CD4-positive, alpha-beta T cell treated with Interleukin-15 for 4 hours (primary cell): ENCODE results near the gene PASK.
A peak's percentile ranks its signal among the peaks of the same experiment; 100 is the strongest.

Source experiments
- DNase-seq: peaks from one replicate; pipeline ENCODE4 v3.0.0-alpha.2; 2020; ENCODE audit warnings: low spot score

Gene PASK

DNA sequence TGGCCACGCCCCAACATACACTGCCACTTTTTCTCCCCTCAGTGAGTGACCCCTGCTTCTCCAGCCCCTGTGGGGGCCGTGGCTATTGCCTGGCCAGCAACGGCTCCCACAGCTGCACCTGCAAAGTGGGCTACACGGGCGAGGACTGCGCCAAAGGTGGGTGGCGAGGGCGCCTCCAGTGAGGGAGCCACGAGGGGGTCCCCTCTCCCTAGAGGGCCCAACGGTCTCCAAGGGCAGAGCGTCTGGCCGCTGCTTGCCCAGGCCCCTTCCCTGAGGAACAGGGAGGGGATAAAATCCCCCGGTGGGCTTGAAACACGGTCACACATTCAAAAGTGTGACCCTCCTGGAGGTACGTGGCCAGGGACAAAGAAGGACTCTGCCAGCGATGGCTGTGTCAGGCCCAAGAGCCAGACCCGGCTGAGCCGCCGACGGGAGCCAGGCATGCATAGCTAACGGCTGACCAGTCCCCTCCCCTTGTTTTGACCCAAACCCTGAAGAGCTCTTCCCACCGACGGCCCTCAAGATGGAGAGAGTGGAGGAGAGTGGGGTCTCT, 84.4 kb downstream of the PASK start:
- DNase-seq, result no peak

DNA sequence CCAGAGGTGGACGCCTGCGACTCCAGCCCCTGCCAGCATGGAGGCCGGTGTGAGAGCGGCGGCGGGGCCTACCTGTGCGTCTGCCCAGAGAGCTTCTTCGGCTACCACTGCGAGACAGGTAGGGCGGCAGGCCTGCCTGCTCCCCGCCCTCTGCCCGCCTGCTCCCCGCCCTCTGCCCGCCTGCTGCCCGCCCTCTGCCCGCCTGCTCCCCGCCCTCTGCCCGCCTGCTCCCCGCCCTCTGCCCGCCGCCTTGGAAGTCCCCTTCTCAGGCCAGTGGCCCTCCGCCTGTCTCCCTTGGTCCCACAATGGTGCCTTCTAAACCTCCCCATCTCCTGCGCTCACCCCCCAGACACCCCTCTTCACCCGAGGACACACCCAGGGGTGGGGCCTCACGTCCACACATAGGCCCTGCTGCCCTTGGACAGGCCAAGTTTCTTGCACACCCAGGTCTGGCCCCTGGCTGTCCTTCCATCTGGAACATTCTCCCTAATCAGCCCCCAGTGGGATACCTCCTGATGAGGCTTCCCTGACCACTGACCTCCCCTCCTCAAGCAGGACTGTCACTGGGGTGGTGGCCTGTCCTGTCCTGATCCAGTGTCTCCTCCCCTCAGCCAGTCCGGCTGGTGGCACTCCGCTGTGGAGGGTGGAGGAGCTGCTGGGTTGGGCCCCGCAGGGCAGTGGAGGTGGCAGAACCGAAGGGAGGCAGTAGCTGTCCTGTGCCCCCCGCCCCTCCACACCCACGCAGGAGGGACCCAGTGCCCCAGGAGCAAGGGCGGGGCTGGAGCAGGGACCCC, 85.1 kb downstream of the PASK start:
- peak; percentile 47 for DNase-seq

DNA sequence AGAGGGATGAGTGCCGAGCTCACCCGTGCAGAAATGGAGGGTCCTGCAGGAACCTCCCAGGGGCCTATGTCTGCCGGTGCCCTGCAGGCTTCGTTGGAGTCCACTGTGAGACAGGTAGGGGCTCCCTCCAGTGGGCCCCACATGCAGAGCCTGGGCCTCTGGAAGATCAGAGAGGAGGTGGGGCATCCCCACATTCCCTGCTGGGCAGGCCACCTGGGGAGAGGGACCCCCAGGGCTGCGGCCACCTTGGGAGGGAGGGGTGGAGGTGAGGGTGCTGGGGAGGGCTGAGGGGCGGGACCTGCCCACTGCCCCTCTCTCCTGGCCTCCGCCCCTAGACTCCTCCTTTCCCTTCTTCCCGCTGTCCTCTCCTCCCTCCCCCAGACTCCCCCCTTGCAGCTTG, 85.7 kb downstream of the PASK start:
- DNase-seq, result no peak

DNA sequence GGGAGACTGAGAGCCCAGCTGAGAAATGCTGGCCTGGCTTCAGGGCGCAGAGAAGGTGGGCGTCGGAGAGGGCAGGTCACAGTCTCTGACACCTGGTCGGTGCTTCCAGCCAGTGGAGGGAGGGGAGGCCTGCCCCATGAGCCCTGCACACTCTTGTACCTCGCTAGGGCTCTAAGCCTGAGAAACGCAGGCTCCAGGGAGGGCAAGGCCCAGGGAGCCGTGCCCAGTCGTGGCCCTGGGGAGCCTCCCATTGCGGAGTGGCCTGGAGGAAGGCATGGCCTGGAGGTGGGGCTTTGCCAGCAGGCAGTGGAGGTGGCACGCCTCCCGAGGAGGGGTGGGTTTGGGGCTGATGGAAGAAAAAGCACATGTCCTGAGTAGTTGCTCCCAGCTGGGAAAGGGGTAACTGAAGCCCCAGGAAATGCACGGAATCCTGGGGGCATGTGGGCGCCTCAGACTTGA, 86.2 kb downstream of the PASK start:
- DNase-seq, result no peak

DNA sequence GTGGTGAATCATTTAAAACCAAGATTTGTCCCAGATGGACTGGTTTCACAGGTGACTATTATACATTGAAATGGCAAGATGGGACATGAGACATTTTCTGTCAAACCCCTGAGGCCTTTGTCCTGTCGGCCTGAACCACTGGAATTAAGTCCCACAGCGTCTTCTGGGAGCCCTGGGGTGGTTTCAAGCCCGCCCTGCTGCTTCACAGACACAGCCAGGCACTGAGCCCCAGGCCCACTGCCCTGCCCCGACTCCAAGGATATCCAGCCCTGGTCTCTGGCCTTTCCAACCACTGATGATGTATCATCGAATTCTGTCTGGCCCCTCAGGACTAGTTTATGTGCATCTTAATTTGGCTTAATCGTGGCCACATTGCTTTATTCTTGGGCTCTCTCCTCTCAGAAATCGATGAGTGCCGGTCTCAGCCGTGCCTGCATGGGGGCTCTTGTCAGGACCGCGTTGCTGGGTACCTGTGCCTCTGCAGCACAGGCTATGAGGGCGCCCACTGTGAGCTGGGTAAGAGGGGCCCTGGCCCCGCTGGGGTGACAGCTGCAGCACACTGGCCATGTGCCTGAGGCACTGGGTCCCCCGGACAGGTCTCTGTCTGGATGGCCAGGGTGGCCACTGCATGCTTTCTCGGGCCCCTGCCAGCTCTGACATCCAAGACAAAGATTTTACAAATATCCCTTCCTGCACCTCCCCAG, 86.7 kb downstream of the PASK start:
- no peak for DNase-seq

DNA sequence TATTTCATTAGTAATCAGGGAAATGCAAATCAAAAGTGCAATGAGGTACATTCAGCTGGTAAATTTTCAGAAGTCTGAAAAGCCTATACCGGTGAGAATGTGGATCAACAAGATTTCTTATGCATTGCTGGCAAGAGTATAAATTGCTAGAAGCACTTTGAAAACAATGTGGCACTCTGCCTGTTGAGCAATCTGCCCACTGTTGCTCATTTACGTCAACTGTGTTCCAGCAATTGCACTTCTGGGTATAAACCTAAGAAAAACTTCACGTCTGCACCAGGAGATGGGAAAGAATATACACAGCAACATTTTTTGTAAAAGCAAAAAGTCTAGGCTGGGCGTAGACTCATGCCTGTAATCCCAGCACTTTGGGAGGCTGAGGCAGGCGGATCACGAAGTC, 88.0 kb downstream of the PASK start:
- no peak for DNase-seq
